H1 (cell line): Measurements from ENCODE around the gene GREM2. TPM values are rescaled to one million over a fixed set of nuclear protein-coding genes. Genes with fewer than 3 reads are reported as not detected.

ENCODE experiments used
- CHD1 ChIP-seq: IDR thresholded peaks from 2 replicates; pipeline ENCODE4 v1.6.1; 2012; ENCODE audit warnings: low read depth, low read length, improper control_type of control experiment
- CHD2 ChIP-seq: IDR thresholded peaks from 2 replicates; pipeline ENCODE4 v1.6.1; 2012; ENCODE audit warnings: low read length, improper control_type of control experiment
- EGR1 ChIP-seq: IDR thresholded peaks from 2 replicates; pipeline ENCODE4 v1.6.1; 2011; ENCODE audit warnings: low read depth, low read length, borderline replicate concordance
- GABPA ChIP-seq: IDR thresholded peaks from 2 replicates; pipeline ENCODE4 v1.6.1; 2011; ENCODE audit warnings: mild to moderate bottlenecking, low read length, moderate library complexity, borderline replicate concordance; ENCODE audit not compliant: insufficient read depth
- HDAC6 ChIP-seq: IDR thresholded peaks from one replicate; pipeline ENCODE4 v1.7.1; 2012; ENCODE audit warnings: low read depth, mild to moderate bottlenecking, inconsistent platforms, low read length, moderate library complexity
- KDM4A ChIP-seq: IDR thresholded peaks from one replicate; pipeline ENCODE4 v1.7.1; 2012; ENCODE audit warnings: low read depth, mild to moderate bottlenecking, moderate library complexity, low read length, inconsistent platforms; ENCODE audit not compliant: severe bottlenecking
- SP4 ChIP-seq: IDR thresholded peaks from 2 replicates; pipeline ENCODE4 v1.6.1; 2012; ENCODE audit warnings: low read length, inconsistent platforms
- TAF7 ChIP-seq: optimal IDR thresholded peaks from 2 replicates; pipeline ENCODE3; 2011; ENCODE audit warnings: low read depth, mild to moderate bottlenecking, inconsistent platforms, low read length, moderate library complexity, borderline replicate concordance
- polyA plus RNA-seq, 7 experiments: library from polyadenylated mRNA; depleted of rRNA in 3 of 7; stranded (reverse) in 5 of 7; unstranded in 2 of 7; fragments of >200 nt in 5 of 7; fragments of 200-250 nt in 2 of 7; gene quantifications; 1 replicate in 5 of 7; 2 replicates in 1 of 7; 4 replicates in 1 of 7; pipeline versions ENCODE4 v1.2.1 to v1.2.3, GENCODE V29; 2011 to 2013; ENCODE audit warnings: missing spikeins in 2 of 7, mixed read lengths in 2 of 7
- total RNA-seq: library from RNA; stranded (reverse); fragmentation: NEBNext Ultra II Directional; extraction: Animal tissue kit (Norgen Biotek cat#: 25700); gene quantifications from 2 replicates; pipeline ENCODE4 v1.2.1, GENCODE V29; 2021
- TF ChIP-seq, protein P1 (sequence below): fragments of 300-600 bp; sonication (generic); IDR thresholded peaks from 2 replicates; pipeline ENCODE4 v1.7.1; 2012; ENCODE audit warnings: low read length, moderate library complexity, mild to moderate bottlenecking, inconsistent platforms; ENCODE audit not compliant: insufficient replicate concordance
- TF ChIP-seq, protein P2 (sequence below), 3 experiments: IDR thresholded peaks; 1 replicate in 2 of 3; 2 replicates in 1 of 3; pipeline versions ENCODE4 v1.5.1 to v1.6.1; 2011; ENCODE audit warnings: low read length in 3 of 3, mild to moderate bottlenecking in 3 of 3, inconsistent platforms in 2 of 3, low read depth in 1 of 3, moderate library complexity in 1 of 3; ENCODE audit not compliant: insufficient read depth in 1 of 3; ENCODE audit errors: control extremely low read depth in 1 of 3

GREM2 gene
- total and polyA plus RNA-seq, 2 of the 8 experiments (the other 6 are each of a cell fraction or from before 2014, with no cell fraction given) = 0.05 TPM; not detected in 1

DNA sequence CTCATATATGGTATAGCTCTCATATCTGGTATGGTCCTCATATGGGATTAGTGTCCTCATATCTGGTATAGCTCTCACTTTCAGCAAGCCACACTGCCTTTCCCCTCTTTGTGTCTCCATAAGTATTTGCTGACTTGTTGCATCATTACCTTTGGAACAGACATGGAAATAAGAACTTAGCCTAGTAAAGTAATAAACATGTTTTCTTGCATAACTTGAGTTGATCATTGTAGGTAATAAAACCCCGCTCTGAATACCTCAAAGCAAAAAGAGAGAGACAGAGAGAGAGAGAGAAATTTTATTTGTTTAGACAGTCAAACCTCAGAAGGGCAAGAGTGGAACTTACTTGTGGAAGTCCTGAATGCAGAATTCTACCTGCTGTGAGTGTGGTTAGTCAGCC is 170.3 kb downstream of the GREM2 start (continued):
- TF ChIP-seq, protein P1, sequence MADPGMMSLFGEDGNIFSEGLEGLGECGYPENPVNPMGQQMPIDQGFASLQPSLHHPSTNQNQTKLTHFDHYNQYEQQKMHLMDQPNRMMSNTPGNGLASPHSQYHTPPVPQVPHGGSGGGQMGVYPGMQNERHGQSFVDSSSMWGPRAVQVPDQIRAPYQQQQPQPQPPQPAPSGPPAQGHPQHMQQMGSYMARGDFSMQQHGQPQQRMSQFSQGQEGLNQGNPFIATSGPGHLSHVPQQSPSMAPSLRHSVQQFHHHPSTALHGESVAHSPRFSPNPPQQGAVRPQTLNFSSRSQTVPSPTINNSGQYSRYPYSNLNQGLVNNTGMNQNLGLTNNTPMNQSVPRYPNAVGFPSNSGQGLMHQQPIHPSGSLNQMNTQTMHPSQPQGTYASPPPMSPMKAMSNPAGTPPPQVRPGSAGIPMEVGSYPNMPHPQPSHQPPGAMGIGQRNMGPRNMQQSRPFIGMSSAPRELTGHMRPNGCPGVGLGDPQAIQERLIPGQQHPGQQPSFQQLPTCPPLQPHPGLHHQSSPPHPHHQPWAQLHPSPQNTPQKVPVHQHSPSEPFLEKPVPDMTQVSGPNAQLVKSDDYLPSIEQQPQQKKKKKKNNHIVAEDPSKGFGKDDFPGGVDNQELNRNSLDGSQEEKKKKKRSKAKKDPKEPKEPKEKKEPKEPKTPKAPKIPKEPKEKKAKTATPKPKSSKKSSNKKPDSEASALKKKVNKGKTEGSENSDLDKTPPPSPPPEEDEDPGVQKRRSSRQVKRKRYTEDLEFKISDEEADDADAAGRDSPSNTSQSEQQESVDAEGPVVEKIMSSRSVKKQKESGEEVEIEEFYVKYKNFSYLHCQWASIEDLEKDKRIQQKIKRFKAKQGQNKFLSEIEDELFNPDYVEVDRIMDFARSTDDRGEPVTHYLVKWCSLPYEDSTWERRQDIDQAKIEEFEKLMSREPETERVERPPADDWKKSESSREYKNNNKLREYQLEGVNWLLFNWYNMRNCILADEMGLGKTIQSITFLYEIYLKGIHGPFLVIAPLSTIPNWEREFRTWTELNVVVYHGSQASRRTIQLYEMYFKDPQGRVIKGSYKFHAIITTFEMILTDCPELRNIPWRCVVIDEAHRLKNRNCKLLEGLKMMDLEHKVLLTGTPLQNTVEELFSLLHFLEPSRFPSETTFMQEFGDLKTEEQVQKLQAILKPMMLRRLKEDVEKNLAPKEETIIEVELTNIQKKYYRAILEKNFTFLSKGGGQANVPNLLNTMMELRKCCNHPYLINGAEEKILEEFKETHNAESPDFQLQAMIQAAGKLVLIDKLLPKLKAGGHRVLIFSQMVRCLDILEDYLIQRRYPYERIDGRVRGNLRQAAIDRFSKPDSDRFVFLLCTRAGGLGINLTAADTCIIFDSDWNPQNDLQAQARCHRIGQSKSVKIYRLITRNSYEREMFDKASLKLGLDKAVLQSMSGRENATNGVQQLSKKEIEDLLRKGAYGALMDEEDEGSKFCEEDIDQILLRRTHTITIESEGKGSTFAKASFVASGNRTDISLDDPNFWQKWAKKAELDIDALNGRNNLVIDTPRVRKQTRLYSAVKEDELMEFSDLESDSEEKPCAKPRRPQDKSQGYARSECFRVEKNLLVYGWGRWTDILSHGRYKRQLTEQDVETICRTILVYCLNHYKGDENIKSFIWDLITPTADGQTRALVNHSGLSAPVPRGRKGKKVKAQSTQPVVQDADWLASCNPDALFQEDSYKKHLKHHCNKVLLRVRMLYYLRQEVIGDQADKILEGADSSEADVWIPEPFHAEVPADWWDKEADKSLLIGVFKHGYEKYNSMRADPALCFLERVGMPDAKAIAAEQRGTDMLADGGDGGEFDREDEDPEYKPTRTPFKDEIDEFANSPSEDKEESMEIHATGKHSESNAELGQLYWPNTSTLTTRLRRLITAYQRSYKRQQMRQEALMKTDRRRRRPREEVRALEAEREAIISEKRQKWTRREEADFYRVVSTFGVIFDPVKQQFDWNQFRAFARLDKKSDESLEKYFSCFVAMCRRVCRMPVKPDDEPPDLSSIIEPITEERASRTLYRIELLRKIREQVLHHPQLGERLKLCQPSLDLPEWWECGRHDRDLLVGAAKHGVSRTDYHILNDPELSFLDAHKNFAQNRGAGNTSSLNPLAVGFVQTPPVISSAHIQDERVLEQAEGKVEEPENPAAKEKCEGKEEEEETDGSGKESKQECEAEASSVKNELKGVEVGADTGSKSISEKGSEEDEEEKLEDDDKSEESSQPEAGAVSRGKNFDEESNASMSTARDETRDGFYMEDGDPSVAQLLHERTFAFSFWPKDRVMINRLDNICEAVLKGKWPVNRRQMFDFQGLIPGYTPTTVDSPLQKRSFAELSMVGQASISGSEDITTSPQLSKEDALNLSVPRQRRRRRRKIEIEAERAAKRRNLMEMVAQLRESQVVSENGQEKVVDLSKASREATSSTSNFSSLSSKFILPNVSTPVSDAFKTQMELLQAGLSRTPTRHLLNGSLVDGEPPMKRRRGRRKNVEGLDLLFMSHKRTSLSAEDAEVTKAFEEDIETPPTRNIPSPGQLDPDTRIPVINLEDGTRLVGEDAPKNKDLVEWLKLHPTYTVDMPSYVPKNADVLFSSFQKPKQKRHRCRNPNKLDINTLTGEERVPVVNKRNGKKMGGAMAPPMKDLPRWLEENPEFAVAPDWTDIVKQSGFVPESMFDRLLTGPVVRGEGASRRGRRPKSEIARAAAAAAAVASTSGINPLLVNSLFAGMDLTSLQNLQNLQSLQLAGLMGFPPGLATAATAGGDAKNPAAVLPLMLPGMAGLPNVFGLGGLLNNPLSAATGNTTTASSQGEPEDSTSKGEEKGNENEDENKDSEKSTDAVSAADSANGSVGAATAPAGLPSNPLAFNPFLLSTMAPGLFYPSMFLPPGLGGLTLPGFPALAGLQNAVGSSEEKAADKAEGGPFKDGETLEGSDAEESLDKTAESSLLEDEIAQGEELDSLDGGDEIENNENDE = no peak
- TF ChIP-seq SP4 = no peak
- no peak for TF ChIP-seq EGR1
- TF ChIP-seq HDAC6 = no peak
- TF ChIP-seq GABPA = no peak
- TF ChIP-seq TAF7 = no peak
- no peak for TF ChIP-seq CHD1
- TF ChIP-seq, protein P2, sequence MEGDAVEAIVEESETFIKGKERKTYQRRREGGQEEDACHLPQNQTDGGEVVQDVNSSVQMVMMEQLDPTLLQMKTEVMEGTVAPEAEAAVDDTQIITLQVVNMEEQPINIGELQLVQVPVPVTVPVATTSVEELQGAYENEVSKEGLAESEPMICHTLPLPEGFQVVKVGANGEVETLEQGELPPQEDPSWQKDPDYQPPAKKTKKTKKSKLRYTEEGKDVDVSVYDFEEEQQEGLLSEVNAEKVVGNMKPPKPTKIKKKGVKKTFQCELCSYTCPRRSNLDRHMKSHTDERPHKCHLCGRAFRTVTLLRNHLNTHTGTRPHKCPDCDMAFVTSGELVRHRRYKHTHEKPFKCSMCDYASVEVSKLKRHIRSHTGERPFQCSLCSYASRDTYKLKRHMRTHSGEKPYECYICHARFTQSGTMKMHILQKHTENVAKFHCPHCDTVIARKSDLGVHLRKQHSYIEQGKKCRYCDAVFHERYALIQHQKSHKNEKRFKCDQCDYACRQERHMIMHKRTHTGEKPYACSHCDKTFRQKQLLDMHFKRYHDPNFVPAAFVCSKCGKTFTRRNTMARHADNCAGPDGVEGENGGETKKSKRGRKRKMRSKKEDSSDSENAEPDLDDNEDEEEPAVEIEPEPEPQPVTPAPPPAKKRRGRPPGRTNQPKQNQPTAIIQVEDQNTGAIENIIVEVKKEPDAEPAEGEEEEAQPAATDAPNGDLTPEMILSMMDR (IDR thresholded peaks at IDR 0.05; ENCODE audit: control extremely low read depth in 1 of 3, insufficient read depth in 1 of 3, low read depth in 1 of 3, low read length in 3 of 3) = no peak
- no peak for TF ChIP-seq KDM4A
- no peak for TF ChIP-seq CHD2
